GM06990 (cell line): ENCODE measurements around the gene PTPRO.

Experiments used
- DNase-seq: peaks from one replicate; pipeline ENCODE4 v3.0.0-alpha.2; 2011; ENCODE audit not compliant: insufficient read length; ENCODE audit errors: extremely low read depth
- H3K27me3 ChIP-seq: replicated peaks from 2 replicates; pipeline ENCODE4 v1.6.0; 2011; ENCODE audit warnings: low read length; ENCODE audit not compliant: control insufficient read depth, insufficient read depth
- H3K36me3 ChIP-seq: 2 replicates; pipeline ENCODE4 v1.5.1; 2011; ENCODE audit warnings: low read length; ENCODE audit not compliant: control insufficient read depth, insufficient read depth
- H3K4me3 ChIP-seq: replicated peaks from 2 replicates; pipeline ENCODE4 v1.5.1; 2011; ENCODE audit warnings: low read depth, mild to moderate bottlenecking, control low read depth, low read length
- CTCF ChIP-seq: IDR thresholded peaks from 2 replicates; pipeline ENCODE4 v1.5.1; 2011; ENCODE audit warnings: low read length, control low read depth, mild to moderate bottlenecking, inconsistent platforms; ENCODE audit not compliant: insufficient read depth, poor library complexity, severe bottlenecking

Gene PTPRO

GRCh38 chr12:15590180-15590826 lies 268.0 kb downstream of the PTPRO start:
- Histone ChIP-seq H3K4me3 (no peak overlapping the region), H3K27me3 (no peaks in the 10 kb centered on the region), H3K36me3 (no peaks in the 10 kb centered on the region)
- TF ChIP-seq CTCF: peak; percentile 72
- DNase-seq: peak; percentile 22

GRCh38 chr12:15591811-15592210 lies 269.5 kb downstream of the PTPRO start:
- H3K36me3 ChIP-seq: no peaks in the 10 kb centered on the region
- no peak for DNase-seq
- TF ChIP-seq CTCF: no peak

GRCh38 chr12:15592934-15593333 lies 270.6 kb downstream of the PTPRO start:
- no peak for TF ChIP-seq CTCF
- Histone ChIP-seq H3K36me3 (no peaks in the 10 kb centered on the region), H3K4me3 (no peak overlapping the region), H3K27me3 (no peaks in the 10 kb centered on the region; the same call in 1 of the 2 replicates)
- no peak for DNase-seq

More at GRCh38 chr12:15591811-15592210, 269.5 kb downstream of the PTPRO start:
- Histone ChIP-seq H3K27me3 (no peaks in the 10 kb centered on the region; the same call in 1 of the 2 replicates), H3K4me3 (no peak overlapping the region)

GRCh38 chr12:15596174-15596573 lies 273.9 kb downstream of the PTPRO start:
- TF ChIP-seq CTCF: no peak
- no peak for DNase-seq
- H3K4me3 ChIP-seq: no peak overlapping the region

GRCh38 chr12:15597125-15597830 lies 275.0 kb downstream of the PTPRO start:
- Histone ChIP-seq H3K4me3 (no peak overlapping the region), H3K27me3 (no peaks in the 10 kb centered on the region; the same call in 1 of the 2 replicates), H3K36me3 (no peaks in the 10 kb centered on the region)
- no peak for DNase-seq
- TF ChIP-seq CTCF: no peak

More at GRCh38 chr12:15596174-15596573, 273.9 kb downstream of the PTPRO start:
- Histone ChIP-seq H3K36me3 (no peaks in the 10 kb centered on the region), H3K27me3 (no peaks in the 10 kb centered on the region; the same call in 1 of the 2 replicates)
